ENCODE measurements around the gene GMNN. TPM values are rescaled to one million over a fixed set of nuclear protein-coding genes. Genes with fewer than 3 reads are reported as not detected.
A peak's percentile ranks its signal among the peaks of the same experiment; 100 is the strongest.
"Not testable (repeated sequence)": the region's sequence is repeated elsewhere in the genome, so short reads cannot be mapped to it uniquely, and the experiment has no call there.

GMNN gene
- total RNA-seq, 1 donor from 2014 or later: 11.1 TPM

DNA sequence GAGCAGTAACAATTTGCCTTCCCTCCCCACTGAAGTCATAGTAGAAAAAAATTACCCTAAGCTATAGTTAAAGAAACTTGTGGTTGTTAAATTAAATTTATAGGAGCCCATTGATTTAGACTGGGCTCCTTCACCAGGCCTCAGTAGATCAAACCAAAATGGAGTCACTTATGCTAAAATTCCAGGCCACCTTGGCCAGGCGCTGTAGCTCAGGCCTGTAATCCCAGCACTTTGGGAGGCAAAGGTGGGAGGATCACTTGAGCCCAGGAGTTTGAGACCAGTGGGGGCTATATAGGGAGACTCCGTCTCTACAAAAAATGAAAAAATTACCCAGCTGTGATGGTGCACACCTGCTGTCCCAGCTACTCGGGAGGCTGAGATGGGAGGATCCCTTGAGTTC is 15.0 kb upstream of the GMNN start:
- Histone ChIP-seq H3K36me3 (no peaks in the 10 kb centered on the region), H3K9me3 (no peaks in the 10 kb centered on the region), H3K4me3 (no peak overlapping the region), H3K27me3 (ENCODE audit: low read depth) (no peaks in the 10 kb centered on the region), H3K27ac (no peak overlapping the region), H3K4me1 (peaks cover 5% of the 10 kb centered on the region)
- no peak for ATAC-seq
- no peak for TF ChIP-seq CTCF (IDR thresholded peaks at IDR 0.05)
- intact Hi-C loops (cut with DNase I): loop anchor here (10.0 kb wide), 1 partner anchor 175 kb away; no protein-coding TSS in a partner anchor
- no peak for DNase-seq

- no peak for ATAC-seq
- Histone ChIP-seq H3K36me3 (no peaks in the 10 kb centered on the region), H3K27ac (no peak overlapping the region), H3K27me3 (ENCODE audit: low read depth) (no peaks in the 10 kb centered on the region), H3K9me3 (no peaks in the 10 kb centered on the region), H3K4me1 (peaks cover 5% of the 10 kb centered on the region), H3K4me3 (no peak overlapping the region)
- TF ChIP-seq CTCF (IDR thresholded peaks at IDR 0.05): no peak
- intact Hi-C loops (cut with DNase I): loop anchor here (10.0 kb wide), 1 partner anchor 175 kb away; no protein-coding TSS in a partner anchor
- no peak for DNase-seq
Measured at GRCh38 chr6:24760210-24760609, 14.5 kb upstream of the GMNN start.

DNA sequence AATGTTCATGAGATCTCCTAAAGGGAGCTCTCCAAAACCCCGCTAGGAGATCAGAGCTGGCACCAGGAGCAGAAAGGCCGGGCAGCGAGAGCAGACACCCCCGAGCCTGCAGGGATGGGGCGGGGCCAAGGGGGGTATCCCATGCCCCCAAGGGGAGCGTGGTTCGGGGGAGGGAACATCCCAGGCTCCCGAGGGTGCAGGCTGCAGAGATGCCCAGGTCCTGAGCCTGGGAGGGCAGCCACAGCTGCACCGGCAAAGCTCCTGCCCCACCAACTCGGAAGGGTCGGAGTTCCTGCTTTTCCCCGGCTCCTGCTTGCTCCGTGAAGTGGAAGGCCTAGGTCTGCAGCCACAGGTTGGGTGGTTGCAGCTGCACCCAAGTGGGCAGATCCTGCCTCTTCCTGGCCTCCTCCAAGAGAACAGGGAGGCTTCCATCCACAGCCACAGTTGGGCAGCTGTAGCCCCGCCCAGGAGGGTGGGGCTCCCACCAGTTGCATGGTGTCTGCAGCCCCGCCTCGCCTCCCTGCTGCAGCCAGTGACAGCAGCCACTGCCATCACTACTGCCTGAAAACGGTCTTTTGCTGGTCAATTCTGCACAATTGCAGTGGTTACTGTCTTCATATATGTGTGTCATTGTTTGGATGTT is 13.4 kb upstream of the GMNN start:
- H3K27me3 ChIP-seq (ENCODE audit: low read depth): no peaks in the 10 kb centered on the region
- intact Hi-C loops (cut with DNase I): loop anchor here (10.0 kb wide), 1 partner anchor 177 kb away; no protein-coding TSS in a partner anchor
- H3K27ac ChIP-seq: no peak overlapping the region
- peaks cover 5% of the 10 kb centered on the region for H3K4me1 ChIP-seq
- H3K4me3 ChIP-seq: no peak overlapping the region
- no peaks in the 10 kb centered on the region for H3K9me3 ChIP-seq
- H3K36me3 ChIP-seq: no peaks in the 10 kb centered on the region
- DNase-seq: no peak
- TF ChIP-seq CTCF (IDR thresholded peaks at IDR 0.05): no peak
- ATAC-seq: no peak

DNA sequence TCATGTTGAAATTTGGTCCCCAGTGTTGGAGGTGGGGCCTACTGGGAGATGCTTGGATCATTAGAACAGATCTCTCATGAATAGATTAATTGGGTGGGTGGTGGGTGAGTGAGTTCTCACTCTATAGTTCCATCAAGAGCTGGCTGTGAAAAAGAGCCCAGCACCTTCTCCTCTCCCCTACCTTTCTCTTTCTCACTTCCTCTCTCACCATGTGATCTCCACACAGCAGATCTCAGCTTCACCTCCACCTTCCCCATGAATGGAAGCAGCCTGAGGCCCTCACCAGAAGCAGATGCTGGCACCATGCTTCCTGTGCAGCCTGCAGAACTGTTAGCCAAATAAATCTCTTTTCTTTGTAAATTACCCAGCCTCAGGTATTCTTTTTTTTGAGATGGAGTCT is 12.9 kb upstream of the GMNN start:
- no peak for ATAC-seq
- TF ChIP-seq CTCF (IDR thresholded peaks at IDR 0.05): no peak
- Histone ChIP-seq H3K4me1 (peaks cover 5% of the 10 kb centered on the region), H3K9me3 (no peaks in the 10 kb centered on the region), H3K4me3 (no peak overlapping the region), H3K36me3 (no peaks in the 10 kb centered on the region), H3K27me3 (ENCODE audit: low read depth) (no peaks in the 10 kb centered on the region), H3K27ac (no peak overlapping the region)
- no peak for DNase-seq
- intact Hi-C loops (cut with DNase I): loop anchor here (10.0 kb wide), 1 partner anchor 177 kb away; no protein-coding TSS in a partner anchor

DNA sequence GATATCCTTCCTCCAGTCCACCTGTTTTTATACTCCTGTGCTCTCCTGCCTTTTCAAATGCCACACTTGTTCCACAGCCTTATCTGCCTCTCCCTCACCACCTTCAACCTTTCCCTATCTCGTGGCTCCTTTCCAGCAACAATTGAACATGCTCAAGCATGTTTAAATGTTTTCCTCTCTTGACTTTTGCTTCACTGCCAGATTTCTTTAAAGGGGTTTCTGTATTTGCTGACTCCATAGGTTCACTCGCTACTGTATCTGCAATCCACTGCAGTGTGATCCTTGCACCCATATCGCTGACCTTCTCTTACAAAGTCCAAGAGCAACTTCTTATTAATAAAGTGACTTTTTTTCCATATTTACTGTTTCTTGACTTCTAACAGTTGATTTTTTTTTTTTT is 11.2 kb upstream of the GMNN start:
- Histone ChIP-seq H3K9me3 (no peaks in the 10 kb centered on the region), H3K4me3 (no peak overlapping the region), H3K27me3 (ENCODE audit: low read depth) (no peaks in the 10 kb centered on the region), H3K27ac (no peak overlapping the region), H3K4me1 (peaks cover 5% of the 10 kb centered on the region), H3K36me3 (no peaks in the 10 kb centered on the region)
- no peak for TF ChIP-seq CTCF (IDR thresholded peaks at IDR 0.05)
- intact Hi-C loops (cut with DNase I): loop anchor here (10.0 kb wide), 1 partner anchor 179 kb away; no protein-coding TSS in a partner anchor
- DNase-seq (no peak), ATAC-seq (peak; percentile 71 to 83)

DNA sequence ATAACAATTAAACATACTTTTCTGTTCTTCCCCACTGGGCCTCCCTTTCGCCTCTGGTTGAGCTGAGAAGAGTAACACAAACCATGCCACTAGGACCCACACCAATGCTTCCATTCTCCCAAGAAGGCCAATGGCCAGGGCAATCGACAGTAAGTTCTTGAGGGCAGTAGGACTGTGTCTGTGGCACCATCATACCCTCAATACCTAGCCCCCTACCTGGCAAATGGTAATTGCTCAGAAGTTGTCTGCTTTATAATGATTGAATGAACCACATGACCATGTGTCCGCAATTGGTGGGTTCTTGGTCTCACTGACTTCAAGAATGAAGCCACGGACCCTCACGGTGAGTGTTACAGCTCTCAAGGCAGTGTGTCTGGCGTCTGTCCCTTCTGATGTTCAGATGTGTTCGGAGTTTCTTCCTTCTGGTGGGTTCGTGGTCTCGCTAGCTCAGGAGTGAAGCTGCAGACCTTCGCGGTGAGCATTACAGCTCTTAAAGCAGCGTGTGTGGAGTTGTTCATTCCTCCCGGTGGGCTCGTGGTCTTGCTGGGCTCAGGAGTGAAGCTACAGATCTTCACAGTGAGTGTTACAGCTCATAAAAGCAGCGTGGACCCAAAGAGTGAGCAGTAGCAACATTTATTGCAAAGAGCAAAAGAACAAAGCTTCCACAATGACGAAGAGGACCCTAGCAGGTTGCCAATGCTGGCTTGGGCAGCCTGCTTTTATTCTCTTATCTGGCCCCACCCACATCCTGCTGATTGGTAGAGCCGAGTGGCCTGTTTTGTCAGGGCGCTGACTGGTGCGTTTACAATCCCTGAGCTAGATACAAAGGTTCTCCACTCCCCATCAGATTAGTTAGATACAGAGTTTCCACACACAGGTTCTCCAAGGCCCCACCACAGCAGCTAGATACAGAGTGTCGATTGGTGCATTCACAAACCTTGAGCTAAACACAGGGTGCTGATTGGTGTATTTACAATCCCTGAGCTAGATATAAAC is 9.6 kb upstream of the GMNN start:
- not testable (repeated sequence) for H3K27ac ChIP-seq; H3K4me1 ChIP-seq; H3K36me3 ChIP-seq; DNase-seq; H3K4me3 ChIP-seq; H3K27me3 ChIP-seq (ENCODE audit: low read depth); ATAC-seq; H3K9me3 ChIP-seq
- intact Hi-C loops (cut with DNase I): loop anchor here (10.0 kb wide), 1 partner anchor 180 kb away; no protein-coding TSS in a partner anchor

GRCh38 chr6:24765968-24766367 is 8.8 kb upstream of the GMNN start:
- ATAC-seq; H3K4me1 ChIP-seq; H3K36me3 ChIP-seq; H3K27ac ChIP-seq; H3K9me3 ChIP-seq; H3K4me3 ChIP-seq; H3K27me3 ChIP-seq (ENCODE audit: low read depth); DNase-seq: not testable (repeated sequence)
- intact Hi-C loops (cut with DNase I): loop anchor here (10.0 kb wide), 1 partner anchor 181 kb away; no protein-coding TSS in a partner anchor

Measured in lower lobe of right lung (tissue), 2 donors.